ENCODE results near the gene COL17A1. TPM values are rescaled to one million over a fixed set of nuclear protein-coding genes. Genes with fewer than 3 reads are reported as not detected.

Gene COL17A1
- total RNA-seq, 1 donor from 2014 or later: 0.43 TPM

Small RNAs within 50 kb of the gene (microRNA-seq; reads per million reads assigned to microRNA genes)
- gene MIR936: not detected

Other genes with a start within 250 kb of the COL17A1 start
- 28.7 TPM for gene SH3PXD2A, start 230.3 kb downstream of the COL17A1 start, total RNA-seq
- gene STN1, start 167.7 kb downstream of the COL17A1 start, total RNA-seq: 30.1 TPM
- 28.9 TPM for gene SLK, start 118.7 kb downstream of the COL17A1 start, total RNA-seq
- gene SFR1, start 36.3 kb upstream of the COL17A1 start, total RNA-seq: 5.7 TPM
- 0.19 TPM for gene CFAP43, start 146.5 kb upstream of the COL17A1 start, total RNA-seq
- gene GSTO1, start 169.0 kb upstream of the COL17A1 start, total RNA-seq: 174 TPM
- gene GSTO2, start 183.3 kb upstream of the COL17A1 start, total RNA-seq: 0.70 TPM

Data from Right ventricle myocardium inferior (tissue), 1 donor.